Cortex of kidney (tissue), 1 donor: Measurements from ENCODE around the gene BCAS4.
A peak's percentile ranks its signal among the peaks of the same experiment; 100 is the strongest.
"Not testable (repeated sequence)": the region's sequence is repeated elsewhere in the genome, so short reads cannot be mapped to it uniquely, and the experiment has no call there.

Source experiments
- DNase-seq: peaks from one replicate; lab custom pipeline; 2025; lab: John Stamatoyannopoulos, UW

The BCAS4 gene

DNA sequence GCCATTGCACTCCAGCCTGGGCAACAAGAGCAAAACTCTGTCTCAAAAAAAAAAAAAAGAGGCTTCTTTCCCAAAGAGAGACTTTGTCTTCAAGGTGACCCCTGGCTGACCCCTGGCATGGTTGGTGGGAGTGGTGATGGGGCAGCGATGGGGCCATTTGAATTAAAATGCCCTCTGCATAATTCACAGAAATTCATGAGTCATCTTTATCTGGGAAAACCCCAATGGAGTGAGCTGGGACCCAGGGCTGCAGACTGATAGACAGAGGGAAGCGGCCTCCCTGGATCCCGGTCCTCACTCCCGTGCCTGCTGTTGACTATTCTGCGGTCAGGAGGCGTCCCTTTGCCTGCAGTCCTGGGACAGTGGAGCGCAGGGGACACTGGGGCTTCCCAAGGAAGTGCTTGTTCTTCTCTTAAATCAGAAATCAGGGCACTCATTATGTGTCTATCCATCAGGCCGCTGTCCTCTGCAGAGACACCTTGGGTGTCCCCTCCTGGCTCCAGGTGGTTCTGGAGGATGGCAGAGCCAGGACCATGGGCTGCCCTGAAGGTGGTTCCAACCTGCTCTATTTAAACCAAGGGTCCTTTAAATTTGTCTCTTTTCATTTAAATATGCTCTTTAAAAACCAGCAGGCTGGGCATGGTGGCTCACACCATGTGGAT is 23.3 kb upstream of the BCAS4 start:
- DNase-seq, result not testable (repeated sequence)

- DNase-seq, result no peak
These were observed 22.3 kb upstream of the BCAS4 start for GRCh38 chr20:50772420-50773185.

- DNase-seq, result no peak
These were observed 20.3 kb upstream of the BCAS4 start for GRCh38 chr20:50774515-50774914.

DNA sequence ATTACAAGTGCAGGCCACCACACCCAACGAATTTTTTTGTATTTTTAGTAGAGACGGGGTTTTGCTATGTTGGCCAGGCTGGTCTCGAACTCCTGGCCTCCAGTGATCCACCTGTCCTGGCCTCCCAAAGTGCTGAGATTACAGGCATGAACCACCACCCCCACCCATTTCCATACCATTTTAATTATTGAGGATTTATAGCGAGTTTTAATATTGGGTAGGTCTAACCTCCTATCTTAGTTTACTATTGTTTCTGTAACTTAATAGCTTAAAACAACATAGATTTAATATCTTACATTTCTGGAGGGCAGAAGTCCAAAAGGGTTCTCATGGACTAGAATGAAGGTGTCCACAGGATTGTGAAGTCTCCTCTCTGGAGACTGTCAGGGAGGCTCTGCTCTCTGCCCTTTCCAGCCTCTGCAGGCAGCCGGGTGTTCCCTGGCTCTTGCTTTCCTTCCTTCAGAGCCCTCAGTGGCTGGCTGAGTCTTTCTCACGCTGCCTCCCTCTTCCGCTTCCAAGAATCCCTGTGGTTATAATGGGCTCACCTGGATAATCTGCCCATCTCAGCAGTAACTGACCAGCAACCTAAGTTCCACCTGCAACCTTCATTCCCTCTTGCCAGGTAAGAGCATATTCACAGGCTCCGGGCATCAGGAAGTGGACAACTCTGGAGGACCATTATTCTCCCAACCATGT is 18.6 kb upstream of the BCAS4 start:
- DNase-seq, result no peak

DNA sequence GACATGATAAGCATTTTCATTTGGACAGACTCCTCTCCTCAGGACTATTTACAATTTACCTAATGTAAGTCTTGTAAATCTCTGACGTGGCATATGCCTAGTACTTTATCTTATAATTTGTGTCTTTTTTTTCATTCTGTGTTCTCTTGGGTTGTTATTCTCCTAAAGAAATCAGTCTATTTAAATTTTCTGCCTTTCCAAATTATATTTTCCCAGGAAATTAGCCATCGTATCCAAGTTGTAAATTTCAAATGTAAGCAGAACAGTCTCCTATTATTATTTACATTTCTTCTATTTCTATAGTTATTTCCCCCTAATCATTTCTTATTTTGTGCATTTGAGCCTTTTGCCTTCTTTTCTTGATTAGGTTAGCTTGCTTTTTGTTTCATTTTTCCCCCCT is 17.5 kb upstream of the BCAS4 start:
- DNase-seq, result no peak

DNA sequence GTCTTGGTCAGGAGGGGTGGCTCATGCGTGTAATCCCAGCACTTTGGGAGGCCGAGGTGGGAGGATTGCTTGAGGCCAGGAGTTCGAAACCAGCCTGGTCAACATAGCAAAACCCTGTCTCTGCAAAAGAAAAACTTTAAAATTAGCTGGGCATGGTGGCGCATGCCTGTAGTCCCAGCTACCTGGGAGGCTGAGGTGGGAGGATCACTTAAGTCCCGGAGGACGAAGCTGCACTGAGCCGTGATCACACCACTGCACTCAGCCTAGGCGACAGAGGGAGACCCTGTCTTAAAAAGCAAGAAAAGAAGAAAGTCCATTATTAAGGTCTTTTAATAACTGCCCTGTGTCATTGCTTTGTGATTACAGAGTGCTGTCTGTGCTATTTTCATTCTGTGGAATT is 15.9 kb upstream of the BCAS4 start:
- not testable (repeated sequence) for DNase-seq

- no peak for DNase-seq
These were observed 11.5 kb upstream of the BCAS4 start for GRCh38 chr20:50783390-50783789.

DNA sequence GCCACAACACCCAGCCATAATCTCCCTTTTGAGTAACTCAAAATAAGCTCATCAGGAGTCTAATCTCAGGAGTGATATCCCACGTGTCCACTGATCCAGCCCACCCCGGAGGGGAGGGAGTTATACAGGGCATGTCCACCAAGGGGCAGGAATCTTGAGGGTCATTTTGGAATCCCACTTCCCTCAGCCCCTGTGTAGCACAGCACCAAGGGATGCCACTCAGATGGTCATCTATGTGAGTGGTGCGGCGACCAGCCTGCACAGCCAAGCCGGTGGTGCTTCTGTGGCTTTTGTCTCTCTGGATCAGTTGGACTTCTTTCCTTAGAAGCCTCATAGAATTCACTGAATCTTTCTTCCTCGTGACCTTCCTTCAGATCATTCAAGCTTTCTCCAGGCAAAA is 11.0 kb upstream of the BCAS4 start:
- no peak for DNase-seq

DNA sequence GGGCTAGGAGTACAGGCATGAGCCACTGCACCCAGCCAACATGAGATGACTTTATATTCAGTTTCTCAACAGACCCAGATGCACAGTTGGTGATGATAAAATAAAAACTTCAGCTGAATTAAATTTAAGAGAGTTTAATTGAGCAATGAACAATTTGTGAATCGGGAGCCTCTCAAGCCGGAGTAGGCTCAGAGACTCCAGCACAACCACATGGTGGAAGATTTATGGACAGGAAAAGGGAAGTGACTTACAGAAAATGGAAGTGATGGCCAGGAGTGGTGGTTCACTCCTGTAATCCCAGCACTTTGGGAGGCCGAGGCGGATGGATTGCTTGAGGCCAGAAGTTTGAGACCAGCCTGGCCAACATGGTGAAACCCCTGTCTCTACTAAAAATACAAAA is 10.4 kb upstream of the BCAS4 start:
- no peak for DNase-seq

GRCh38 chr20:50786703-50787102 is 8.2 kb upstream of the BCAS4 start:
- no peak for DNase-seq

GRCh38 chr20:50787181-50787580 is 7.7 kb upstream of the BCAS4 start:
- no peak for DNase-seq

DNA sequence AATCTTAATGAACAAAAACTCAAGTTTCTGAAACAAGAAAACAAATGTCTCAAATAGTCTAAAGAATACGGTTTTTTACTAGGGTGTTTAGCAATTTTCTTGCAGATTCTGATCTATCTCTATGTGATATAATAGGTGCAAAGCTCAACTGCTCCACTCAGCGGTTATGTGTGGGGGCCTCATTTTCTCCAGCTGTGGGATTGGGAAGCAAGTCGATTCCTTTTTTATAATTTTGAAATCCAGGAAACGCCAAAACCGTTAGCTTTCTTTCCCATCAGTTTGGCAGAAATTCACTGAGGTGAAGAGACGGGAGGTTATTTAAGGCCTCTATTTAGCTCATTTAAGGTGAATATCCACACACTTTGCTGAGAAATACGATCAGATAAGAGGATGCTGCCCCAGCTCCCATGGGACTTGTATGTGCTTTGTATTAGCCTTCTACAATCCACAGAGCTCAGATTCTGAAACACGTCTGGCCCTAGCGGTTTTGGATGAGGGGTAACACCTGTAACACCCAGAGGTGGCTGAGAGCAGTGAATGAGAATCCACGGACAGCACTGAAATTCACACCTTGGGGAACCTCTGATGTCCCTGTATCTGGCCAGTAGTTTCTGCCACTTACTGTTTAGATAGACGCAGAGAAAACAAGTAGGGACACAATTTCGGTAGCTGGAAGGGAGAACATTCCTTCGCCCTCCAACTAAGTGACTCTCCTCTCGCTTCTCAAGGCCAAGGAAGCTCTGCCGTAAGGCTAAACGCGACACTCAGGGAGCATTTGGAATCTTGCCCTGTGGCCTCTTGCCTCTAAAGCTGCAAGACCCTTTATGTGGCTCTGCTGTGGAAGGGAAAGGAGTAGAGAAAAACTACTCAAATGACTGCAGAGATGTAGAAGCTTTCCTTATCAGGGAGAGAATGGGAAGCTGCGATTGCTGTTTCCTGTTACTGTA is 6.5 kb upstream of the BCAS4 start:
- no peak for DNase-seq

DNA sequence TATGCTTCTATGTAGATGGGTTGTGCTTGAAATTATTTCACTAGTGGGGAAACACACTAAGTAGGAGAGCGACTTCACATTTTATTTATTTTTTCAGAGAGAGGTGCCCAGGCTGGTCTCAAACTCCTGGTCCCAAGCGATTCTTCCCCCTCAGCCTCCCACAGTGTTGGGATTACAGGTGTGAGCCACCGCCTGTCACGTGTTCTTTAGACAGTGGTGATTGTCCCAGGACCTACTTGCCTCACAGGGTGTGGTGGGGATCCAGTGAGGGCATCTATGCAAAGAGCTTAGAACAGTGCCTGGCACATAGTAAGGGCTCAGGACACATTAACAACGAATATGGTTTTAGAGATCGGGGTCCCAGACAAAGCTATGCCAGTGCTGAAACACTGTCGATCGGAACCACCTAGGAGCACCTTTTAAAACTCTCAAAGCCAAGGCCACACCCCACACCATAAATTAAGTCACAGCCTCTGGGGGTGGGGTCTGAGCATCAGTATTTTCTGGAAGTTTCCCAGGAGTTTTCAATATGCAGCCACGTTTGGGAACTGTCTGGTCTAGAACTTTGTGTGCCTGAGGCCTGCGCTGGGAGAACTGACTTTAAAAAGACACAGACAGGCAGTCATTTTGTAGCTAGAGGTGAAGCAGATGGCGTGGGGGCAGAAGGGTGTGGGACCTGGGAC is 4.8 kb upstream of the BCAS4 start:
- no peak for DNase-seq

DNA sequence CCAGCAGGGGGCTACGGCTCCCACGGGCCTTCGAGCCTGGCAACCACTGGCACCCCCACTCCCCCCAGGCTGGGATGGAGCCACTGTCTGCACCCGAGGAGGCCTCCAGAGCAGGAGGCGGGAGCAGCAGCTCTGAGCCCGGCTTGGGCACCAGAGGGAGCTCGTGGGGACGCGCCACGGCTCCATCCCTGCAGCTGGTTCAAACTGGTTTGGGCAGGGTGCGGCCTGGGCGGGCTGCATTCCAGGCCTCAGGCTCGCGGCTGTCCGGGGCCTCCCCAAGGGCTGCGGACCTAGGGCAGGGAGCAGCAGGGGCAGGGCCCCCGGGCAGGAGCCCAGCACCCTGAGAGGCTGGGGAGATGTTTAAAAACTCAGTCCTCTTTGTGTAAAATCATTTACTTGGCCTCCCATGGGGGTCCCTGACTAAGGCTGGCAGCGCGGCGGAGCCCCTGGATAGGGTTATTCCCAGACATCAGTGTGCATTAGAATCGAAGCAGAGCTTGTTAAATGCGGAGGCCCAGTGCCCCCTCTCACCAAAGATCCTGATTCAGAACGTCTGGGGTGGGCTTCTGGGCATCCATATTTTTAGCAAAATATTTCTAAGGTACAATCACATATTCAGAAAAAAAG is 4.1 kb upstream of the BCAS4 start:
- peak; percentile 37 for DNase-seq

DNA sequence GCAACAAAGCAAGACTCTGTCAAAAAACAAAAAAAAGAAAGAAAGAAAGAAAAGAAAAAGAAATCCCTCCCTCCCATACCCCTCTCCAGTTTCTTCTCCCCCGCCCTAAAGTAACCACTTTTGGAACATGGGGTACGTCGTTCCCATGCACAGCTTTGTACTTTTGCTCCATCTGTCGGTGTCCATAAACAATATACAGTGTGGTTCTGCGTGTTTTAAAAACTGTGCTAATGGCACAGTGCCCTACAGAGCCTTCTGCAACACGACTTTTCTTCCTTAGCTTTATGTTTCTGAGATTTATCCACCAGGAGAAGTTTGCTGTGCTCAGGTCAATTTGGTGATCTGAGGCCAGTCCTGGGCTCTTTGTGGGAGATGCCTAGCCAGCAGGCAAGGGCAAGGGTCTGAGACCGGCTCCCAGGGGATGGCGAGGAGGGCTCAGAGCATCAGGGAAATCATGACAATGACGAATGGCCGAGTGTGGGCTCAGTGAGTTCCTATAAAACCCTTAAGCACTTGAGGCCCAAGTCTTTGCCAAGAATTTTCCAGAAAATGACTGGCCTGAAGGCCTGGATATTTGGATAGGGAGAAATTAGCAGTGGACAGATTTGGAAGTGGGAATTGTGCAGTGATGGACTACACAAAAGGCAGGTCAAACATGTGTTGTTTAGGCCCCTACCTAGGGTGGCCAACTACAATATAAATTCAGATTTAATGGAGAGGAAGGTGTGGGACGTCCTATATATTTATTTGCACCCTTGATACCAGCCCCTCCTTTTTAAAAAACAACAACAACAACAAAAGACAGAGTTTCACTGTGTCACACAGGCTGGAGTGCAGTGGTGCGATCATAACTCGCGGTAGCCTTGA is 1.9 kb upstream of the BCAS4 start:
- no peak for DNase-seq

DNA sequence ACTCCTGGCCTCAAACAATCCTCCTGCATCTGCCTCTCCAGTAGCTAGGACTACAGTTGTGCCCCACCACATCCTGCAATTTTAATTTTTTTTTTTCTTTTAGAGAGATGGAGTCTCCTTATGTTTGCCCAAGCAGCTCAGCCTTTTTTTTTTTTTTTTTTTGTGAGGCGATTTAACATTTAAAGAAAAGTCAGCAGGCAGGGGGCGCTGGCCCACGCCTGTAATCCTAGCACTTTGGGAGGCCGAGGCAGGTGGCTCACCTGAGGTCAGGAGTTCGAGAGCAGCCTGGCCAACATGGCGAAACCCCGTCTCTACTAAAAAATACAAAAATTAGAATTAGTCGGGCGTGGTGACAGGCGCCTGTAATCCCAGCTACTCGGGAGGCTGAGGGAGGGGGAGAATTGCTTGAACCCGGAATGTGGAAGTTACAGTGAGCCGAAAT is 1.3 kb upstream of the BCAS4 start:
- not testable (repeated sequence) for DNase-seq

- no peak for DNase-seq
These were observed 548 bp upstream of the BCAS4 start for GRCh38 chr20:50794181-50794845.

- DNase-seq, result no peak
These were observed 2.3 kb downstream of the BCAS4 start for GRCh38 chr20:50797142-50797541.

- DNase-seq, result no peak
These were observed 3.8 kb downstream of the BCAS4 start for GRCh38 chr20:50798650-50799049.
